HepG2 (cell line): ENCODE results near the gene TNNT1. TPM values are rescaled to one million over a fixed set of nuclear protein-coding genes. Genes with fewer than 3 reads are reported as not detected.
A peak's percentile ranks its signal among the peaks of the same experiment; 100 is the strongest.

Experiments used
- ATAC-seq: fragments of 200-7000 bp; cut with Tn5 transposase; 3 replicates; pipeline ENCODE4 v1.9.1; 2020; ENCODE audit warnings: mild to moderate bottlenecking, moderate library complexity
- BruUV-seq: library from RNA; stranded (reverse); fragments of 400-500 nt; replicated peaks from 2 replicates; lab custom pipeline; 2021; lab: Mats Ljungman, UMichigan
- CTCF ChIA-PET: fragments of 300-600 bp; formaldehyde crosslinking; extraction: SDS; loops from one replicate; lab custom pipeline; 2021; ENCODE audit warnings: low total read pairs, inconsistent platforms, low intra/inter-chr PET ratio; lab: Yijun Ruan, JAX
- POLR2A ChIA-PET: fragments of 350-600 bp; sonication (Branson Sonifier 250); formaldehyde crosslinking; loops from one replicate; lab custom pipeline; 2020; ENCODE audit warnings: antibody characterized with exemption, inconsistent platforms; lab: Yijun Ruan, JAX
- DNase-seq: peaks from one replicate; pipeline ENCODE4 v3.0.0-alpha.2; 2015; ENCODE audit warnings: low spot score
- FAIRE-seq: peaks from 3 replicates; lab custom pipeline; 2011; peaks lifted over from hg19 to GRCh38; lab: Jason Lieb, UNC
- H2AFZ ChIP-seq: one replicate; pipeline ENCODE4 v1.6.1; 2011; ENCODE audit warnings: low read length, inconsistent platforms
- H3K27ac ChIP-seq: fragments of 300-600 bp; 3 replicates; pipeline ENCODE4 v1.8.0; 2011; ENCODE audit warnings: mixed run types, mild to moderate bottlenecking, mixed read lengths, low read length, inconsistent platforms; ENCODE audit not compliant: insufficient read depth; ENCODE audit errors: extremely low read length
- H3K27me3 ChIP-seq, 2 experiments: fragments of 200-600 bp in 1 of 2; 2 replicates in 1 of 2; 3 replicates in 1 of 2; pipeline versions ENCODE4 v1.6.0 to v1.8.0; 2011; ENCODE audit warnings: low read length in 2 of 2, mild to moderate bottlenecking in 2 of 2, moderate library complexity in 2 of 2, inconsistent platforms in 1 of 2; ENCODE audit not compliant: insufficient read depth in 2 of 2, control insufficient read depth in 1 of 2
- H3K36me3 ChIP-seq, 2 experiments: fragments of 200-600 bp in 1 of 2; replicated peaks in 1 of 2; 2 replicates in 1 of 2; 3 replicates in 1 of 2; pipeline versions ENCODE4 v1.5.1 to v1.8.0; 2011; ENCODE audit warnings: low read length in 2 of 2, inconsistent platforms in 1 of 2; ENCODE audit not compliant: insufficient read depth in 2 of 2, control insufficient read depth in 1 of 2
- H3K4me1 ChIP-seq: 2 replicates; pipeline ENCODE4 v1.5.1; 2012; ENCODE audit warnings: low read length, inconsistent platforms; ENCODE audit not compliant: insufficient read depth
- H3K4me2 ChIP-seq: 2 replicates; pipeline ENCODE4 v1.6.0; 2011; ENCODE audit warnings: low read depth, low read length, inconsistent platforms
- H3K4me3 ChIP-seq, 3 experiments: fragments of 200-600 bp in 1 of 3; sonication (generic), shearing (Covaris generic) in 1 of 3; replicated peaks in 1 of 3; 2 replicates each; pipeline ENCODE4 v1.5.1; 2011 to 2016; ENCODE audit warnings: low read length in 3 of 3, inconsistent platforms in 2 of 3, low read depth in 2 of 3, mild to moderate bottlenecking in 2 of 3, control low read depth in 1 of 3, mixed read lengths in 1 of 3; ENCODE audit not compliant: insufficient read depth in 1 of 3
- H3K79me2 ChIP-seq: one replicate; pipeline ENCODE4 v1.6.1; 2011; ENCODE audit warnings: low read length, inconsistent platforms; ENCODE audit not compliant: insufficient read depth
- H3K9ac ChIP-seq: 2 replicates; pipeline ENCODE4 v1.6.0; 2011; ENCODE audit warnings: mild to moderate bottlenecking, low read depth, low read length, inconsistent platforms; ENCODE audit not compliant: insufficient read depth
- H3K9me3 ChIP-seq: 2 replicates; pipeline ENCODE4 v1.5.1; 2012; ENCODE audit warnings: mild to moderate bottlenecking, low read length
- H4K20me1 ChIP-seq: 2 replicates; pipeline ENCODE4 v1.6.0; 2011; ENCODE audit warnings: inconsistent platforms, mild to moderate bottlenecking, low read length, moderate library complexity; ENCODE audit not compliant: insufficient read depth
- AGO2 ChIP-seq: fragments of 200-400 bp; formaldehyde crosslinking; optimal IDR thresholded peaks from 2 replicates; pipeline ENCODE3; 2017; ENCODE audit warnings: mild to moderate bottlenecking, low read depth, low read length, moderate library complexity
- ATF7 ChIP-seq, 2 experiments: fragments of 450-650 bp in 1 of 2; sonication (generic) in 1 of 2; formaldehyde crosslinking in 1 of 2; IDR thresholded peaks; 2 replicates each; pipeline versions ENCODE4 v1.4.0 to v1.6.1; 2016 to 2020; ENCODE audit warnings: antibody characterized with exemption in 1 of 2, mild to moderate bottlenecking in 1 of 2, missing genetic modification reagents in 1 of 2
- CHD2 ChIP-seq: IDR thresholded peaks from 2 replicates; pipeline ENCODE4 v1.6.1; 2011; ENCODE audit warnings: low read depth, low read length, improper control_type of control experiment
- MEF2D ChIP-seq: sonication (generic); formaldehyde crosslinking; IDR thresholded peaks from 2 replicates; pipeline ENCODE4 v1.5.1; 2020; ENCODE audit warnings: mild to moderate bottlenecking, missing genetic modification reagents
- NAIF1 ChIP-seq: sonication (generic); formaldehyde crosslinking; IDR thresholded peaks from 2 replicates; pipeline ENCODE4 v1.5.0; 2020; ENCODE audit warnings: mild to moderate bottlenecking, missing genetic modification reagents, borderline replicate concordance
- NCOA5 ChIP-seq: sonication (generic); formaldehyde crosslinking; IDR thresholded peaks from 2 replicates; pipeline ENCODE4 v1.4.0; 2020; ENCODE audit warnings: missing genetic modification reagents
- POLR2G ChIP-seq: fragments of 200-400 bp; formaldehyde crosslinking; IDR thresholded peaks from 2 replicates; pipeline ENCODE4 v1.6.1; 2018; ENCODE audit warnings: mild to moderate bottlenecking, low read depth, low read length, moderate library complexity
- ZNF30 ChIP-seq: sonication (generic); formaldehyde crosslinking; IDR thresholded peaks from 2 replicates; pipeline ENCODE4 v1.5.0; 2020; ENCODE audit warnings: mild to moderate bottlenecking, missing genetic modification reagents
- WGBS: methylation state at CpG from one replicate; pipeline ENCODE4 v1.1.6; 2017; ENCODE audit warnings: low lambda C conversion rate; 5-methylcytosine and 5-hydroxymethylcytosine counted together
- in situ Hi-C: cut with HindIII; loops from 2 replicates; pipeline ENCODE4 v1.10.0; 2017; ENCODE audit warnings: low pct_unique_long_range_greater_than_20kb; ENCODE audit not compliant: extremely low pct_ligation_motif_present
- intact Hi-C: fragments of 100-400 bp; cut with micrococcal nuclease; formaldehyde crosslinking; loops from one replicate; pipeline ENCODE4 v1.10.0; 2022; ENCODE audit not compliant: unreplicated experiment
- polyA plus RNA-seq, 8 experiments: library from polyadenylated mRNA; depleted of rRNA in 3 of 8; stranded (reverse) in 7 of 8; unstranded in 1 of 8; fragments of >200 nt; fragmentation: Illumina TruSeq in 4 of 8; extraction: Trizol in 4 of 8; gene quantifications; 2 replicates each; pipeline versions ENCODE4 v1.2.1 to v1.2.3, GENCODE V29; 2011 to 2016; ENCODE audit warnings: low read depth in 4 of 8, missing spikeins in 1 of 8, mixed read lengths in 1 of 8; ENCODE audit not compliant: insufficient read depth in 1 of 8
- total RNA-seq, 5 experiments: library from RNA; depleted of rRNA; stranded (reverse); fragments of >200 nt; fragmentation: Illumina TruSeq; extraction: Trizol; gene quantifications; 2 replicates each; pipeline ENCODE4 v1.2.3, GENCODE V29; 2016; ENCODE audit warnings: low read depth in 1 of 5
- TF ChIP-seq, protein P1 (sequence below): sonication (generic); formaldehyde crosslinking; IDR thresholded peaks from 2 replicates; pipeline ENCODE4 v1.5.1; 2020; ENCODE audit warnings: mild to moderate bottlenecking, missing genetic modification reagents, borderline replicate concordance
- TF ChIP-seq, protein P2 (sequence below): sonication (generic); formaldehyde crosslinking; IDR thresholded peaks from 2 replicates; pipeline ENCODE4 v1.9.0; 2022; ENCODE audit warnings: low read depth, missing genetic modification reagents
- TF ChIP-seq, protein P3 (sequence below): sonication (generic); formaldehyde crosslinking; IDR thresholded peaks from 2 replicates; pipeline ENCODE4 v1.8.1; 2023; ENCODE audit warnings: missing genetic modification reagents, mild to moderate bottlenecking, borderline replicate concordance
- TF ChIP-seq, protein P4 (sequence below): sonication (generic); formaldehyde crosslinking; conservative IDR thresholded peaks from 2 replicates; pipeline ENCODE4 v1.8.1; 2023; ENCODE audit warnings: missing genetic modification reagents

TNNT1 gene
- total and polyA plus RNA-seq, 2 of the 13 experiments (the other 11 are each of a cell fraction or from before 2014, with no cell fraction given): 1.3 to 2.4 TPM

DNA sequence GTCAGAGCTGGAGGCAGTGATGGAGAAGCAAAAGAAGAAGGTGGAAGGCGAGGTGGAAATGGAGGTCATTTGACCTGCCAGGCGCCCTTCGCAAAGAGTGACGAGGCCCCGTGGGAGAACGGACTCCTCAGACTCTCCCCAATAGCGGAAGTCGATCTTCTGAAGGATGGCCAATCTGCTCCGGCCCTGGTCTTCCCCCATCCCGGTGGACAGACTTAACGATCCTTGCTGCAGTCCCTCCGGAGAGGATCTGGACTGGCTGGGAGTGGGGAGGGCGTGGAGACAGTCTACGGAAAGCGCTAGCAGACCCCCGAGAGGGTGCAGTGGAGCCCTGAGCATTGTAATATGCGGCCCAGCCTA, 61.5 kb downstream of the TNNT1 start (continued):
- TF ChIP-seq, protein P1, sequence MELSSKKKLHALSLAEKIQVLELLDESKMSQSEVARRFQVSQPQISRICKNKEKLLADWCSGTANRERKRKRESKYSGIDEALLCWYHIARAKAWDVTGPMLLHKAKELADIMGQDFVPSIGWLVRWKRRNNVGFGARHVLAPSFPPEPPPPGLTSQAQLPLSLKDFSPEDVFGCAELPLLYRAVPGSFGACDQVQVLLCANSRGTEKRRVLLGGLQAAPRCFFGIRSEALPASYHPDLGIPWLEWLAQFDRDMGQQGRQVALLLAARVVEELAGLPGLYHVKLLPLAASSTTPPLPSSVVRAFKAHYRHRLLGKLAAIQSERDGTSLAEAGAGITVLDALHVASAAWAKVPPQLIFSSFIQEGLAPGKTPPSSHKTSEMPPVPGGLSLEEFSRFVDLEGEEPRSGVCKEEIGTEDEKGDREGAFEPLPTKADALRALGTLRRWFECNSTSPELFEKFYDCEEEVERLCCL (CRISPR knock-in tag): no peak
- no peak for TF ChIP-seq ATF7 (IDR thresholded peaks at IDR 0.05)
- TF ChIP-seq ATF7 (CRISPR knock-in tag; IDR thresholded peaks at IDR 0.05): no peak
- TF ChIP-seq, protein P2, sequence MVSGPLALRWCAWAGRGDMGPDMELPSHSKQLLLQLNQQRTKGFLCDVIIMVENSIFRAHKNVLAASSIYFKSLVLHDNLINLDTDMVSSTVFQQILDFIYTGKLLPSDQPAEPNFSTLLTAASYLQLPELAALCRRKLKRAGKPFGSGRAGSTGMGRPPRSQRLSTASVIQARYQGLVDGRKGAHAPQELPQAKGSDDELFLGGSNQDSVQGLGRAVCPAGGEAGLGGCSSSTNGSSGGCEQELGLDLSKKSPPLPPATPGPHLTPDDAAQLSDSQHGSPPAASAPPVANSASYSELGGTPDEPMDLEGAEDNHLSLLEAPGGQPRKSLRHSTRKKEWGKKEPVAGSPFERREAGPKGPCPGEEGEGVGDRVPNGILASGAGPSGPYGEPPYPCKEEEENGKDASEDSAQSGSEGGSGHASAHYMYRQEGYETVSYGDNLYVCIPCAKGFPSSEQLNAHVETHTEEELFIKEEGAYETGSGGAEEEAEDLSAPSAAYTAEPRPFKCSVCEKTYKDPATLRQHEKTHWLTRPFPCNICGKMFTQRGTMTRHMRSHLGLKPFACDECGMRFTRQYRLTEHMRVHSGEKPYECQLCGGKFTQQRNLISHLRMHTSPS: no peak
- TF ChIP-seq, protein P3, sequence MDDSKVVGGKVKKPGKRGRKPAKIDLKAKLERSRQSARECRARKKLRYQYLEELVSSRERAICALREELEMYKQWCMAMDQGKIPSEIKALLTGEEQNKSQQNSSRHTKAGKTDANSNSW (CRISPR knock-in tag): no peak

DNA sequence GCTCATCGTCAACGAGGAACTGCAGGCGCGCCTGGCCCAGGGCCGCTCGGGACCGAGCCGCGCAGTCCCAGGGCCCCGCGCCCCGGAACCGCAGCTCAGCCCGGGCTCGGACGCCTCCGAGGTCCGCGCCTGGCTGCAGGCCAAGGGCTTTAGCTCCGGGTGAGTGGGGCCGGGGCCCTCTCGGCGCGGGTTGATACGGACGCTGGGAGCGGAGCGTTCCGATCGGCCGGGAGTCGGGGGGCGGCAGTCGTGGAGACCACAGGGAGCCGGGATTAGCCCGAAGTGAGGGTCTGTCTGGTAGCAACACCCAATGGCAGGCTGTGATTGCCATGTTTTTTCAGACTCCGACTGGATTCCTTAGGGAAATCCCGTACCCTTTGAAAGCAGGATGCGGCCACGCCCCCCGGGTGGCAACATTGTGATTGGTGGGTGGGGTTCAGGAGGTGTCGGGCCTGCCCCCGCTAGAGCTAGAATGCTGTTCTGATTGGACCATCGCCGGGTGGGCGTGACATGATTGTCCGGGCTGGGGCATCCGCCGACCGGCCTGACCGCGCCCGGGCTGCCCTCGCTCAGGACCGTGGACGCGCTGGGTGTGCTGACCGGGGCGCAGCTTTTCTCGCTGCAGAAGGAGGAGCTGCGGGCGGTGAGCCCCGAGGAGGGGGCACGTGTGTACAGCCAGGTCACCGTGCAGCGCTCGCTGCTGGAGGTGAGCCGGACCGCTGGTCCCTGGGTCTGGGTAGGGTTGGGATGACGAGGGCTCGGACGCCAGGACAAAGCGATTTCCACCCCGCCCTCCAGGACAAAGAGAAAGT, 62.1 kb downstream of the TNNT1 start:
- H3K9ac ChIP-seq: no peak overlapping the region
- no peak overlapping the region for H2AFZ ChIP-seq
- H3K79me2 ChIP-seq: no peaks in the 10 kb centered on the region
- BruUV-seq: no TSS peak
- no peak overlapping the region for H3K4me3 ChIP-seq
- H3K4me2 ChIP-seq: no peak overlapping the region
- peaks cover 6% of the 10 kb centered on the region; the same call in 1 of the 2 replicates for H4K20me1 ChIP-seq
- FAIRE-seq (no peak), ATAC-seq (no peak), DNase-seq (no peak)
- 93% methylated on average over 40 of the region's 74 CpGs for WGBS
- no peak overlapping the region for H3K27ac ChIP-seq
- ChIA-PET CTCF (no interaction called here), POLR2A (no interaction called here)
- H3K27me3 ChIP-seq: no peaks in the 10 kb centered on the region
- peaks cover 0 to under 1% of the 10 kb centered on the region in 2 experiments; a peak in 1 of 5 replicates for H3K36me3 ChIP-seq
- in situ Hi-C loops: loop anchor here (5.0 kb wide), 1 partner anchor 35 kb away; no protein-coding TSS in a partner anchor
- TF ChIP-seq AGO2 (peak; percentile 76), ZNF30 (no peak), POLR2G (0 out of 2 replicates have a peak, but pooled peaks have one; percentile 31), CHD2 (no peak), MEF2D (CRISPR knock-in tag) (no peak), NAIF1 (no peak), NCOA5 (no peak)
- TF ChIP-seq, protein P4, sequence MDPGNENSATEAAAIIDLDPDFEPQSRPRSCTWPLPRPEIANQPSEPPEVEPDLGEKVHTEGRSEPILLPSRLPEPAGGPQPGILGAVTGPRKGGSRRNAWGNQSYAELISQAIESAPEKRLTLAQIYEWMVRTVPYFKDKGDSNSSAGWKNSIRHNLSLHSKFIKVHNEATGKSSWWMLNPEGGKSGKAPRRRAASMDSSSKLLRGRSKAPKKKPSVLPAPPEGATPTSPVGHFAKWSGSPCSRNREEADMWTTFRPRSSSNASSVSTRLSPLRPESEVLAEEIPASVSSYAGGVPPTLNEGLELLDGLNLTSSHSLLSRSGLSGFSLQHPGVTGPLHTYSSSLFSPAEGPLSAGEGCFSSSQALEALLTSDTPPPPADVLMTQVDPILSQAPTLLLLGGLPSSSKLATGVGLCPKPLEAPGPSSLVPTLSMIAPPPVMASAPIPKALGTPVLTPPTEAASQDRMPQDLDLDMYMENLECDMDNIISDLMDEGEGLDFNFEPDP: no peak
- intact Hi-C loops: no loop called here
- no peaks in the 10 kb centered on the region for H3K9me3 ChIP-seq
- peaks cover 5% of the 10 kb centered on the region; the same call in 1 of the 2 replicates for H3K4me1 ChIP-seq
